NB4 (cell line): ENCODE data around the gene CDKL5.

Experiments used
- MYC ChIP-seq: IDR thresholded peaks from 2 replicates; pipeline ENCODE4 v1.6.1; 2011; ENCODE audit warnings: low read depth, low read length
- TF ChIP-seq, protein P1 (sequence below): IDR thresholded peaks from one replicate; pipeline ENCODE4 v1.5.1; 2012; ENCODE audit warnings: low read depth, low read length
- TF ChIP-seq, protein P2 (sequence below): IDR thresholded peaks from 2 replicates; pipeline ENCODE4 v1.6.1; 2011; ENCODE audit warnings: low read depth, low read length

DNA sequence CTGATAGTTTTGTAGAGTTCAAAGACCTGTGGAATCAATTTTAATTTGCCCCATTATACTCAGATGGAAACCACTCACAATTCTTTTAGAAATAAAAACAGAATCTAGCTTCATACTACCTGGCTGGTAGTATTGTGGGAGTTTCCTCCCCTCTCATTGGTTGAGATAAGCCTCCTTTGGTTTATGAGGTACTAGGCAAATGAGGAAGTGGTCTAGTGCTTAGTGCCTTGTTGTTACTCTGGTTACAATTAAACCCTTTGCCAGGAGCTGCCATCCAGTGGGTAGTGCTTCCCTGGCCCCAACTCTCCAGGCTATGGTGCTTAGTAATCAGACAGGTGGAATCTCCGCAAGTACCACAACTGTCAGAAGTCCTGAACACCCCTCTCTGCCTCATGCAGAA is 118.3 kb downstream of the CDKL5 start:
- TF ChIP-seq, protein P1, sequence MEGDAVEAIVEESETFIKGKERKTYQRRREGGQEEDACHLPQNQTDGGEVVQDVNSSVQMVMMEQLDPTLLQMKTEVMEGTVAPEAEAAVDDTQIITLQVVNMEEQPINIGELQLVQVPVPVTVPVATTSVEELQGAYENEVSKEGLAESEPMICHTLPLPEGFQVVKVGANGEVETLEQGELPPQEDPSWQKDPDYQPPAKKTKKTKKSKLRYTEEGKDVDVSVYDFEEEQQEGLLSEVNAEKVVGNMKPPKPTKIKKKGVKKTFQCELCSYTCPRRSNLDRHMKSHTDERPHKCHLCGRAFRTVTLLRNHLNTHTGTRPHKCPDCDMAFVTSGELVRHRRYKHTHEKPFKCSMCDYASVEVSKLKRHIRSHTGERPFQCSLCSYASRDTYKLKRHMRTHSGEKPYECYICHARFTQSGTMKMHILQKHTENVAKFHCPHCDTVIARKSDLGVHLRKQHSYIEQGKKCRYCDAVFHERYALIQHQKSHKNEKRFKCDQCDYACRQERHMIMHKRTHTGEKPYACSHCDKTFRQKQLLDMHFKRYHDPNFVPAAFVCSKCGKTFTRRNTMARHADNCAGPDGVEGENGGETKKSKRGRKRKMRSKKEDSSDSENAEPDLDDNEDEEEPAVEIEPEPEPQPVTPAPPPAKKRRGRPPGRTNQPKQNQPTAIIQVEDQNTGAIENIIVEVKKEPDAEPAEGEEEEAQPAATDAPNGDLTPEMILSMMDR, result no peak
- no peak for TF ChIP-seq MYC
- TF ChIP-seq, protein P2, sequence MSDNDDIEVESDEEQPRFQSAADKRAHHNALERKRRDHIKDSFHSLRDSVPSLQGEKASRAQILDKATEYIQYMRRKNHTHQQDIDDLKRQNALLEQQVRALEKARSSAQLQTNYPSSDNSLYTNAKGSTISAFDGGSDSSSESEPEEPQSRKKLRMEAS, result no peak
